Measurements from ENCODE around the gene ARVCF.

DNA sequence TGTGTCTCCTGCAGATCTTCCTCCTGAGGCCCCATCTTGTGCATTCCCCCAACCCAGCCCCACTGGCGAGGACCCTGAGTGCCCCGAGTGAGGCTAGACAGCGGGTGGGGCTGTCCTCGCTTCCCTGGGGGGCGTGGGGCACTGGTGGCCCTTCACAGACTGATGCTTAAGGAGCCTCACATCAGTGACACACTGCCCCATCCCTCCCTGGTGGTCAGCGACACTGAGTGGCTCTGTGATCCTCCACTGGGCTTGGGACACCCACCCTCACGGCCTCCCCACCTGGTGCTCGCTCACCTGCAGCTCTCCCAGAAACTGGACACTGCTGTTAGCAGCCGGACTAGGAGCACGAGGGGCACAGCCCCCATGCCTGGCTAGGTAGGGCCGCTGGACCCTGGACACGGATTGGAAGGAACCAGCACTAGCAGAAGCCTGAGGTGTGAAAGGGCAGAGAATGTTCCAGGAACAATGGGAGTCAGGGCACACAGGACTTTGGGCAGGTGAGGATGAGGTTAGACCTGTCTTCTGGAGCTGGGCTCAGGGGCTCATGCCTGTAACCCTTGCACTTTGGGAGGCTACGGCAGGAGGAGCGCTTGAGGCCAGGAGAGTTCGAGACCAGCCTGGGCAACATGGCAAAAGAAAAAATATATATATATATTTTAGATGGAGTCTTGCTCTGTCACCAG is 51.8 kb downstream of the ARVCF start:
- TF ChIP-seq POLR2A (IDR thresholded peaks at IDR 0.05; ENCODE audit: low read depth, low read length) (no peak), POLR2AphosphoS5 (IDR thresholded peaks at IDR 0.05; ENCODE audit: low read depth, low read length) (no peak), TAF1 (IDR thresholded peaks at IDR 0.05; ENCODE audit: low read depth, low read length) (no peak)
